Activated T-helper 1 cell treated with Interleukin-2 at 50 U/mL for 16 hours (primary cell): ENCODE data around the gene KNDC1.
"Not testable (repeated sequence)": the region's sequence is repeated elsewhere in the genome, so short reads cannot be mapped to it uniquely, and the experiment has no call there.

Source experiments
- DNase-seq: peaks from one replicate; pipeline ENCODE4 v3.0.0-alpha.2; 2020; ENCODE audit warnings: low read depth

The KNDC1 gene

GRCh38 chr10:133141958-133142340 lies 18.1 kb upstream of the KNDC1 start:
- no peak for DNase-seq

GRCh38 chr10:133142523-133143199 lies 17.4 kb upstream of the KNDC1 start:
- no peak for DNase-seq

- DNase-seq: no peak
Observed at GRCh38 chr10:133143200-133143533, 16.9 kb upstream of the KNDC1 start.

- DNase-seq: no peak
Observed at GRCh38 chr10:133143546-133143945, 16.5 kb upstream of the KNDC1 start.

GRCh38 chr10:133144771-133145170 lies 15.2 kb upstream of the KNDC1 start:
- DNase-seq: no peak

GRCh38 chr10:133150226-133150625 lies 9.8 kb upstream of the KNDC1 start:
- DNase-seq: no peak

- no peak for DNase-seq
Observed at GRCh38 chr10:133150656-133151055, 9.4 kb upstream of the KNDC1 start.

GRCh38 chr10:133151071-133151470 lies 8.9 kb upstream of the KNDC1 start:
- not testable (repeated sequence) for DNase-seq

- no peak for DNase-seq
Observed at GRCh38 chr10:133151543-133151972, 8.5 kb upstream of the KNDC1 start.

- DNase-seq: no peak
Observed at GRCh38 chr10:133154411-133154810, 5.6 kb upstream of the KNDC1 start.

- no peak for DNase-seq
Observed at GRCh38 chr10:133154996-133155778, 4.8 kb upstream of the KNDC1 start.

GRCh38 chr10:133156674-133157579 lies 3.1 kb upstream of the KNDC1 start:
- DNase-seq: no peak

- no peak for DNase-seq
Observed at GRCh38 chr10:133157662-133158436, 2.2 kb upstream of the KNDC1 start.

GRCh38 chr10:133158437-133158755 lies 1.6 kb upstream of the KNDC1 start:
- DNase-seq: no peak

GRCh38 chr10:133158756-133159610 lies 1.0 kb upstream of the KNDC1 start:
- no peak for DNase-seq

GRCh38 chr10:133159611-133159949 lies 439 bp upstream of the KNDC1 start:
- no peak for DNase-seq

- no peak for DNase-seq
Observed at GRCh38 chr10:133160826-133161471, 930 bp downstream of the KNDC1 start.

GRCh38 chr10:133161486-133162109 lies 1.6 kb downstream of the KNDC1 start:
- DNase-seq: no peak

- no peak for DNase-seq
Observed at GRCh38 chr10:133162178-133162909, 2.3 kb downstream of the KNDC1 start.
